HepG2 (cell line): ENCODE results near the gene IQGAP2. TPM values are rescaled to one million over a fixed set of nuclear protein-coding genes. Genes with fewer than 3 reads are reported as not detected.

ENCODE experiments used
- ATAC-seq: fragments of 200-7000 bp; cut with Tn5 transposase; 3 replicates; pipeline ENCODE4 v1.9.1; 2020; ENCODE audit warnings: mild to moderate bottlenecking, moderate library complexity
- BruUV-seq: library from RNA; stranded (reverse); fragments of 400-500 nt; replicated peaks from 2 replicates; lab custom pipeline; 2021; lab: Mats Ljungman, UMichigan
- CTCF ChIA-PET: fragments of 300-600 bp; formaldehyde crosslinking; extraction: SDS; loops from one replicate; lab custom pipeline; 2021; ENCODE audit warnings: low total read pairs, inconsistent platforms, low intra/inter-chr PET ratio; lab: Yijun Ruan, JAX
- POLR2A ChIA-PET: fragments of 350-600 bp; sonication (Branson Sonifier 250); formaldehyde crosslinking; loops from one replicate; lab custom pipeline; 2020; ENCODE audit warnings: antibody characterized with exemption, inconsistent platforms; lab: Yijun Ruan, JAX
- DNase-seq: peaks from one replicate; pipeline ENCODE4 v3.0.0-alpha.2; 2015; ENCODE audit warnings: low spot score
- FAIRE-seq: peaks from 3 replicates; lab custom pipeline; 2011; peaks lifted over from hg19 to GRCh38; lab: Jason Lieb, UNC
- H2AFZ ChIP-seq: one replicate; pipeline ENCODE4 v1.6.1; 2011; ENCODE audit warnings: low read length, inconsistent platforms
- H3K27ac ChIP-seq: fragments of 300-600 bp; 3 replicates; pipeline ENCODE4 v1.8.0; 2011; ENCODE audit warnings: mixed run types, mild to moderate bottlenecking, mixed read lengths, low read length, inconsistent platforms; ENCODE audit not compliant: insufficient read depth; ENCODE audit errors: extremely low read length
- H3K27me3 ChIP-seq, 2 experiments: fragments of 200-600 bp in 1 of 2; 2 replicates in 1 of 2; 3 replicates in 1 of 2; pipeline versions ENCODE4 v1.6.0 to v1.8.0; 2011; ENCODE audit warnings: low read length in 2 of 2, mild to moderate bottlenecking in 2 of 2, moderate library complexity in 2 of 2, inconsistent platforms in 1 of 2; ENCODE audit not compliant: insufficient read depth in 2 of 2, control insufficient read depth in 1 of 2
- H3K36me3 ChIP-seq, 2 experiments: fragments of 200-600 bp in 1 of 2; replicated peaks in 1 of 2; 2 replicates in 1 of 2; 3 replicates in 1 of 2; pipeline versions ENCODE4 v1.5.1 to v1.8.0; 2011; ENCODE audit warnings: low read length in 2 of 2, inconsistent platforms in 1 of 2; ENCODE audit not compliant: insufficient read depth in 2 of 2, control insufficient read depth in 1 of 2
- H3K4me1 ChIP-seq: 2 replicates; pipeline ENCODE4 v1.5.1; 2012; ENCODE audit warnings: low read length, inconsistent platforms; ENCODE audit not compliant: insufficient read depth
- H3K4me2 ChIP-seq: 2 replicates; pipeline ENCODE4 v1.6.0; 2011; ENCODE audit warnings: low read depth, low read length, inconsistent platforms
- H3K4me3 ChIP-seq, 3 experiments: fragments of 200-600 bp in 1 of 3; sonication (generic), shearing (Covaris generic) in 1 of 3; replicated peaks in 1 of 3; 2 replicates each; pipeline ENCODE4 v1.5.1; 2011 to 2016; ENCODE audit warnings: low read length in 3 of 3, inconsistent platforms in 2 of 3, low read depth in 2 of 3, mild to moderate bottlenecking in 2 of 3, control low read depth in 1 of 3, mixed read lengths in 1 of 3; ENCODE audit not compliant: insufficient read depth in 1 of 3
- H3K79me2 ChIP-seq: one replicate; pipeline ENCODE4 v1.6.1; 2011; ENCODE audit warnings: low read length, inconsistent platforms; ENCODE audit not compliant: insufficient read depth
- H3K9ac ChIP-seq: 2 replicates; pipeline ENCODE4 v1.6.0; 2011; ENCODE audit warnings: mild to moderate bottlenecking, low read depth, low read length, inconsistent platforms; ENCODE audit not compliant: insufficient read depth
- H3K9me3 ChIP-seq: 2 replicates; pipeline ENCODE4 v1.5.1; 2012; ENCODE audit warnings: mild to moderate bottlenecking, low read length
- H4K20me1 ChIP-seq: 2 replicates; pipeline ENCODE4 v1.6.0; 2011; ENCODE audit warnings: inconsistent platforms, mild to moderate bottlenecking, low read length, moderate library complexity; ENCODE audit not compliant: insufficient read depth
- CBX2 ChIP-seq, 2 experiments: fragments of 200-600 bp in 1 of 2; sonication (generic); formaldehyde crosslinking in 1 of 2; IDR thresholded peaks; 2 replicates each; pipeline versions ENCODE4 v1.7.0 to v1.8.1; 2018 to 2022; ENCODE audit warnings: low read depth in 2 of 2, low read length in 1 of 2, mild to moderate bottlenecking in 1 of 2, missing genetic modification reagents in 1 of 2
- CSRNP1 ChIP-seq: sonication (generic); formaldehyde crosslinking; IDR thresholded peaks from 2 replicates; pipeline ENCODE4 v1.8.1; 2023; ENCODE audit warnings: mild to moderate bottlenecking, missing genetic modification reagents
- CTCF ChIP-seq: sonication (generic); formaldehyde crosslinking; IDR thresholded peaks from 2 replicates; pipeline ENCODE4 v1.5.0; 2020; ENCODE audit warnings: mild to moderate bottlenecking, missing genetic modification reagents, moderate library complexity
- DR1 ChIP-seq: sonication (generic); formaldehyde crosslinking; IDR thresholded peaks from 2 replicates; pipeline ENCODE4 v1.8.0; 2021; ENCODE audit warnings: mild to moderate bottlenecking, missing genetic modification reagents, inconsistent platforms
- HOXA5 ChIP-seq: sonication (generic); formaldehyde crosslinking; IDR thresholded peaks from 2 replicates; pipeline ENCODE4 v1.4.0; 2020; ENCODE audit warnings: missing genetic modification reagents
- POLR2G ChIP-seq: fragments of 200-400 bp; formaldehyde crosslinking; IDR thresholded peaks from 2 replicates; pipeline ENCODE4 v1.6.1; 2018; ENCODE audit warnings: mild to moderate bottlenecking, low read depth, low read length, moderate library complexity
- SATB2 ChIP-seq: sonication (generic); formaldehyde crosslinking; IDR thresholded peaks from 2 replicates; pipeline ENCODE4 v1.5.0; 2020; ENCODE audit warnings: missing genetic modification reagents
- SIX4 ChIP-seq: sonication (generic); formaldehyde crosslinking; IDR thresholded peaks from 2 replicates; pipeline ENCODE4 v1.4.0; 2020; ENCODE audit warnings: missing genetic modification reagents
- TCF12 ChIP-seq, 2 experiments: fragments of 450-650 bp in 1 of 2; sonication (generic) in 1 of 2; formaldehyde crosslinking in 1 of 2; IDR thresholded peaks; 2 replicates each; pipeline versions ENCODE4 v1.6.1 to v1.8.0; 2017 to 2022; ENCODE audit warnings: antibody characterized with exemption in 1 of 2, mild to moderate bottlenecking in 1 of 2, missing genetic modification reagents in 1 of 2, moderate library complexity in 1 of 2
- ZBTB3 ChIP-seq: sonication (generic); formaldehyde crosslinking; IDR thresholded peaks from 2 replicates; pipeline ENCODE4 v1.4.0; 2020; ENCODE audit warnings: low read depth, mild to moderate bottlenecking, moderate library complexity, missing genetic modification reagents, borderline replicate concordance
- ZNF124 ChIP-seq: sonication (generic); formaldehyde crosslinking; IDR thresholded peaks from 2 replicates; pipeline ENCODE4 v1.4.0; 2020; ENCODE audit warnings: missing genetic modification reagents
- ZNF256 ChIP-seq: sonication (generic); formaldehyde crosslinking; conservative IDR thresholded peaks from 2 replicates; pipeline ENCODE4 v1.4.0; 2020; ENCODE audit warnings: missing genetic modification reagents
- ZNF605 ChIP-seq: sonication (generic); formaldehyde crosslinking; IDR thresholded peaks from 2 replicates; pipeline ENCODE4 v1.8.0; 2022; ENCODE audit warnings: mild to moderate bottlenecking, missing genetic modification reagents
- WGBS: methylation state at CpG from one replicate; pipeline ENCODE4 v1.1.6; 2017; ENCODE audit warnings: low lambda C conversion rate; 5-methylcytosine and 5-hydroxymethylcytosine counted together
- in situ Hi-C: cut with HindIII; loops from 2 replicates; pipeline ENCODE4 v1.10.0; 2017; ENCODE audit warnings: low pct_unique_long_range_greater_than_20kb; ENCODE audit not compliant: extremely low pct_ligation_motif_present
- intact Hi-C: fragments of 100-400 bp; cut with micrococcal nuclease; formaldehyde crosslinking; loops from one replicate; pipeline ENCODE4 v1.10.0; 2022; ENCODE audit not compliant: unreplicated experiment
- polyA plus RNA-seq, 8 experiments: library from polyadenylated mRNA; depleted of rRNA in 3 of 8; stranded (reverse) in 7 of 8; unstranded in 1 of 8; fragments of >200 nt; fragmentation: Illumina TruSeq in 4 of 8; extraction: Trizol in 4 of 8; gene quantifications; 2 replicates each; pipeline versions ENCODE4 v1.2.1 to v1.2.3, GENCODE V29; 2011 to 2016; ENCODE audit warnings: low read depth in 4 of 8, missing spikeins in 1 of 8, mixed read lengths in 1 of 8; ENCODE audit not compliant: insufficient read depth in 1 of 8
- total RNA-seq, 5 experiments: library from RNA; depleted of rRNA; stranded (reverse); fragments of >200 nt; fragmentation: Illumina TruSeq; extraction: Trizol; gene quantifications; 2 replicates each; pipeline ENCODE4 v1.2.3, GENCODE V29; 2016; ENCODE audit warnings: low read depth in 1 of 5
- TF ChIP-seq, protein P1 (sequence below): sonication (generic); formaldehyde crosslinking; IDR thresholded peaks from 2 replicates; pipeline ENCODE4 v1.4.0; 2020; ENCODE audit warnings: missing genetic modification reagents, borderline replicate concordance

IQGAP2 gene
- total and polyA plus RNA-seq, 2 of the 13 experiments (the other 11 are each of a cell fraction or from before 2014, with no cell fraction given): 35.2 to 83.3 TPM

DNA sequence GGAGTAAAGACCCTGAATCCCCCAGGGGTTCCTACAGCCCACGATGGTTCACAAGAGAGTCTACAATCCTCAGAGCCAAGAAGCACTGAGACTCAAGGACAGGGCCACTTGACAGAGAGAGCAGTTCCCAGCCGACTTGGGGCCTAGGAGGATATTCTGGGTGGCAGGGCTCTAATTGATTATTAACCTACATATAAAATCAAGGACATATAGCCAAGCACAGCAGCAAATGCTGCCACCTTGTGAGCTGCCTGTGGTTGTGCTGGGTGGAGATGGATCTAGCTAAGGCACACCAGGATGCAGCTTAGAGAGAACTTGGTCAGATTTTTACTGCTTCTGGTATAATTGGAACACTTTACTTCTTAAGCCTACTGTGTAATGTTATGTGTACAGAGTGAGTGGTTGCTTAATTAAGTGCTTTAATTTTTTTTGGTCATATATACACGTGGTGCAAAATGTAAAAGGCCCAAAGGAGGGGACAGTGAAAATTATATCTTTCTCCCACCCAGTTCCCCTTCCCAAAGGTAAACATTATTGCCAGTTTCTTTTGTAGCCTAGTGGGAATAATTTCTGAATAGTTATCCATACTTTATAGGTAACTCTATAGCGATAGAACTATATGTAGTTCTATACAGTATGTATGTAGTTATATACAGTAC, 141.3 kb downstream of the IQGAP2 start (continued):
- TF ChIP-seq DR1 (CRISPR knock-in tag) (no peak), CTCF (CRISPR knock-in tag) (peak; percentile 87), CBX2 (IDR thresholded peaks at IDR 0.05; ENCODE audit: low read depth, low read length) (no peak), CBX2 (CRISPR knock-in tag; IDR thresholded peaks at IDR 0.05; ENCODE audit: low read depth) (no peak)

- TF ChIP-seq ZNF605 (CRISPR knock-in tag) (no peak), TCF12 (IDR thresholded peaks at IDR 0.05) (no peak), TCF12 (CRISPR knock-in tag; IDR thresholded peaks at IDR 0.05) (no peak), CSRNP1 (CRISPR knock-in tag) (no peak), SIX4 (CRISPR knock-in tag) (no peak), ZBTB3 (CRISPR knock-in tag) (no peak), SATB2 (CRISPR knock-in tag) (no peak), ZNF124 (CRISPR knock-in tag) (no peak), POLR2G (no peak), ZNF256 (CRISPR knock-in tag) (no peak), HOXA5 (CRISPR knock-in tag) (no peak)
- TF ChIP-seq, protein P1, sequence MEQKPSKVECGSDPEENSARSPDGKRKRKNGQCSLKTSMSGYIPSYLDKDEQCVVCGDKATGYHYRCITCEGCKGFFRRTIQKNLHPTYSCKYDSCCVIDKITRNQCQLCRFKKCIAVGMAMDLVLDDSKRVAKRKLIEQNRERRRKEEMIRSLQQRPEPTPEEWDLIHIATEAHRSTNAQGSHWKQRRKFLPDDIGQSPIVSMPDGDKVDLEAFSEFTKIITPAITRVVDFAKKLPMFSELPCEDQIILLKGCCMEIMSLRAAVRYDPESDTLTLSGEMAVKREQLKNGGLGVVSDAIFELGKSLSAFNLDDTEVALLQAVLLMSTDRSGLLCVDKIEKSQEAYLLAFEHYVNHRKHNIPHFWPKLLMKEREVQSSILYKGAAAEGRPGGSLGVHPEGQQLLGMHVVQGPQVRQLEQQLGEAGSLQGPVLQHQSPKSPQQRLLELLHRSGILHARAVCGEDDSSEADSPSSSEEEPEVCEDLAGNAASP (CRISPR knock-in tag): no peak
- TF ChIP-seq, all 625 proteins: peak for 0
- no TSS peak for BruUV-seq
- no peak overlapping the region for H2AFZ ChIP-seq
- H3K9ac ChIP-seq: no peak overlapping the region
- H3K27me3 ChIP-seq: no peaks in the 10 kb centered on the region
- no peaks in the 10 kb centered on the region for H3K9me3 ChIP-seq
- peaks cover 66% of the 10 kb centered on the region for H3K4me1 ChIP-seq
- WGBS: 77% methylated on average over 4 of the region's 4 CpGs
- intact Hi-C loops: no loop called here
- H3K4me3 ChIP-seq: no peak overlapping the region
- no peak overlapping the region for H3K27ac ChIP-seq
- peaks cover 9% of the 10 kb centered on the region for H4K20me1 ChIP-seq
- no peak for ATAC-seq
- CTCF ChIA-PET: interaction anchor here (1.0 to 3.1 kb wide), 2 partner anchors 142 to 207 kb away, joined by 4 to 21 read pairs; partner anchors contain the start of gene IQGAP2
- H3K4me2 ChIP-seq: no peak overlapping the region
- H3K36me3 ChIP-seq: no peaks in the 10 kb centered on the region
- FAIRE-seq: no peak
- in situ Hi-C loops: no loop called here
- H3K79me2 ChIP-seq: peaks cover 50% of the 10 kb centered on the region
- POLR2A ChIA-PET: no interaction called here
- no peak for DNase-seq
Observed at GRCh38 chr5:76545184-76545583, 142.1 kb downstream of the IQGAP2 start.
